Adrenal gland (tissue), 12 donors: ENCODE data around the gene TSC22D4. TPM values are rescaled to one million over a fixed set of nuclear protein-coding genes. Genes with fewer than 3 reads are reported as not detected.

ENCODE experiments used
- DNase-seq, 7 donors: peaks; one replicate each; pipeline ENCODE4 v3.0.0-alpha.2; 2019 to 2020
- H3K27ac ChIP-seq, 5 donors: fragments of 200-600 bp; sonication (generic) in 4 of 5; 1 replicate in 3 of 5; 2 replicates in 2 of 5; pipeline versions ENCODE4 v1.5.1 to v1.8.0; 2016 to 2020; ENCODE audit warnings: mild to moderate bottlenecking in 1 of 5
- H3K27me3 ChIP-seq: fragments of 200-600 bp; 2 replicates; pipeline ENCODE4 v1.8.0; 2021
- H3K36me3 ChIP-seq, 2 donors: fragments of 200-600 bp; replicated peaks in 1 of 2; 1 replicate in 1 of 2; 2 replicates in 1 of 2; pipeline versions ENCODE4 v1.5.1 to v1.8.0; 2018 to 2022
- H3K4me1 ChIP-seq, 2 donors: fragments of 200-600 bp; replicated peaks in 1 of 2; 1 replicate in 1 of 2; 2 replicates in 1 of 2; pipeline versions ENCODE4 v1.5.1 to v1.8.0; 2018 to 2021
- H3K4me3 ChIP-seq, 4 donors: fragments of 200-600 bp; sonication (generic) in 3 of 4; one replicate each; pipeline ENCODE4 v1.5.1; 2016 to 2018
- H3K9me3 ChIP-seq, 3 donors: fragments of 200-600 bp; sonication (generic) in 1 of 3; replicated peaks in 1 of 3; 1 replicate in 2 of 3; 2 replicates in 1 of 3; pipeline versions ENCODE4 v1.5.1 to v1.8.0; 2016 to 2021
- CTCF ChIP-seq, 6 experiments: fragments of 450-650 bp in 4 of 6; fragments of 200-600 bp in 2 of 6; sonication (generic) in 1 of 6; IDR thresholded peaks; 1 replicate in 5 of 6; 2 replicates in 1 of 6; pipeline versions ENCODE4 v1.5.1 to v1.8.0; 2016 to 2021; ENCODE audit warnings: antibody characterized with exemption in 6 of 6, mild to moderate bottlenecking in 2 of 6, moderate library complexity in 1 of 6
- POLR2A ChIP-seq, 2 donors: fragments of 450-650 bp; IDR thresholded peaks; one replicate each; pipeline ENCODE4 v1.6.1; 2017; ENCODE audit warnings: antibody characterized with exemption in 2 of 2, mild to moderate bottlenecking in 2 of 2, moderate library complexity in 1 of 2
- WGBS, 4 donors: extraction: QIAGEN DNeasy Blood & Tissue Kit in 2 of 4; methylation state at CpG; one replicate each; pipeline versions ENCODE4 v1.1.5 to v1.1.7; 2013 to 2017; 5-methylcytosine and 5-hydroxymethylcytosine counted together
- intact Hi-C, 2 donors: fragments of 100-400 bp; cut with DNase I; formaldehyde crosslinking; loops; one replicate each; pipeline versions ENCODE4 v1.14.1 to v1.15.0; 2022 to 2023
- polyA plus RNA-seq, 3 donors: library from polyadenylated mRNA; stranded (reverse); fragments of 200-250 nt in 2 of 3; fragments of 350-450 nt in 1 of 3; fragmentation: Illumina TruSeq in 1 of 3; extraction: RNeasy Lipid Tissue Mini Kit (QIAGEN cat#74804) in 1 of 3; gene quantifications; one replicate each; pipeline ENCODE4 v1.2.3, GENCODE V29; 2013 to 2014
- total RNA-seq, 9 donors: library from RNA; depleted of rRNA in 4 of 9; stranded (reverse); fragments of >200 nt in 4 of 9; fragments of 120-200 nt in 1 of 9; fragmentation: NEBNext Ultra II Directional in 1 of 9; extraction: Animal tissue kit (Norgen Biotek cat#: 25700) in 1 of 9; gene quantifications; one replicate each; pipeline versions ENCODE4 v1.1.0 to v1.2.4, GENCODE V29; 2013 to 2023
- donor health status: healthy with polysubstance abuse.
- donor health status: Bipolar disorder and iron deficiency.
- donor health status: DM: yes; HTN: yes; CAD: no.
- donor health status: DM: no; HTN: no; CAD: no.
- donor health status: DM: no; HTN: no; CAD: no.
- donor health status: DM: yes; HTN: yes; CAD: no.

The TSC22D4 gene
- total and polyA plus RNA-seq, 12 donors = 11.2 to 96.1 (median 60.7) TPM

- TF ChIP-seq CTCF (IDR thresholded peaks at IDR 0.05) (no peak), POLR2A (IDR thresholded peaks at IDR 0.05) (no peak)
- Histone ChIP-seq H3K36me3 (peaks cover 0 to 29% of the 10 kb centered on the region in 2 donors), H3K4me3 (no peak overlapping the region), H3K27ac (peak overlapping the region in 2 of 5 donors; percentile 95 to 98), H3K27me3 (no peaks in the 10 kb centered on the region), H3K9me3 (no peaks in the 10 kb centered on the region), H3K4me1 (peaks cover 24 to 54% of the 10 kb centered on the region in 2 donors)
- 66 to 68% (median 66%) methylated on average over 10 of the region's 10 CpGs for WGBS, 4 donors
- DNase-seq = no peak
- intact Hi-C loops = no loop called here
Measured at GRCh38 chr7:100433592-100434296, 45.3 kb downstream of the TSC22D4 start.

- H3K27ac ChIP-seq = peak overlapping the region in 1 of 5 donors; percentile 95
- H3K4me1 ChIP-seq = peaks cover 24 to 52% of the 10 kb centered on the region in 2 donors
- H3K4me3 ChIP-seq = no peak overlapping the region
- H3K27me3 ChIP-seq = no peaks in the 10 kb centered on the region
- WGBS, 4 donors = 60 to 78% (median 68%) methylated on average over 3 to 4 of the region's 4 CpGs
- H3K36me3 ChIP-seq = peaks cover 0 to 29% of the 10 kb centered on the region in 2 donors
- DNase-seq = no peak
- H3K9me3 ChIP-seq = no peaks in the 10 kb centered on the region
- TF ChIP-seq POLR2A (IDR thresholded peaks at IDR 0.05) (no peak), CTCF (IDR thresholded peaks at IDR 0.05) (no peak)
- intact Hi-C loops = no loop called here
Measured at GRCh38 chr7:100433276-100433591, 45.8 kb downstream of the TSC22D4 start.

- WGBS, 4 donors = 86 to 88% (median 88%) methylated on average over 15 to 21 of the region's 21 CpGs
- no peaks in the 10 kb centered on the region for H3K9me3 ChIP-seq
- TF ChIP-seq CTCF (IDR thresholded peaks at IDR 0.05) (no peak), POLR2A (IDR thresholded peaks at IDR 0.05) (no peak)
- DNase-seq = no peak
- intact Hi-C loops = no loop called here
- H3K4me1 ChIP-seq = peaks cover 27 to 55% of the 10 kb centered on the region in 2 donors
- peaks cover 0 to 29% of the 10 kb centered on the region in 2 donors for H3K36me3 ChIP-seq
- no peak overlapping the region for H3K4me3 ChIP-seq
- H3K27ac ChIP-seq = no peak overlapping the region
- H3K27me3 ChIP-seq = no peaks in the 10 kb centered on the region
Measured at GRCh38 chr7:100432621-100433275, 46.3 kb downstream of the TSC22D4 start.

- intact Hi-C loops = no loop called here
- H3K9me3 ChIP-seq = no peaks in the 10 kb centered on the region
- TF ChIP-seq CTCF (IDR thresholded peaks at IDR 0.05) (no peak), POLR2A (IDR thresholded peaks at IDR 0.05) (no peak)
- H3K4me3 ChIP-seq = no peak overlapping the region
- 87 to 93% (median 90%) methylated on average over 4 of the region's 4 CpGs for WGBS, 4 donors
- no peaks in the 10 kb centered on the region for H3K27me3 ChIP-seq
- peaks cover 0 to 29% of the 10 kb centered on the region in 2 donors for H3K36me3 ChIP-seq
- no peak for DNase-seq
- peaks cover 29 to 57% of the 10 kb centered on the region in 2 donors for H3K4me1 ChIP-seq
- H3K27ac ChIP-seq = peak overlapping the region in 1 of 5 donors; percentile 97
Measured at GRCh38 chr7:100432053-100432452, 47.0 kb downstream of the TSC22D4 start.
